Activated T-cell treated with anti-CD3 and anti-CD28 coated beads for 48 hours (primary cell): Measurements from ENCODE around the gene AGMO.

Experiments
- DNase-seq: peaks from one replicate; pipeline ENCODE4 v3.0.0-alpha.2; 2020; ENCODE audit warnings: low read depth

AGMO gene

DNA sequence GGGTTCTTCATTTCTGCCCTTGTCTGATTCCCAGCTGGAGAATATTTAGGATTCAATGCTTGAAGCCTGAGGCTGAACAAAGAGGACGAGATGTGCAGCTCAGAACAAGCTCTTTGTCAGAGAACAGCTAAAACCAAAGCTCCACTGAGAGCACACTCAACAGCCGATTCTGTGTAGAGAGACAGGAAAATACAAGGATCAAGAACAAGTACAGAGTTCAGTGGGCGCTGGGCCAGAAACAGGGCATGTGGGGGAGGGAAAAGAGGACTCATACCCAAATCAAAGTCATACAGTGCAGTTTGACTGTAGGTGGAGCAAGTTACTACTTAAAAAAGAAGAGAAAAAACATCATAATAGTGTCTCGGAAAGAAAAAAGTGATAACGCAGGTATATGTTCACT is at the start of gene AGMO:
TSS of gene AGMO (minus strand) at position 181 of the 400 bp plus-strand sequence.
- no peak for DNase-seq

- no peak for DNase-seq
Observed at GRCh38 chr7:15610503-15610902, 48.7 kb upstream of the AGMO start.

- DNase-seq, result no peak
Observed at GRCh38 chr7:15609287-15609686, 47.5 kb upstream of the AGMO start.

GRCh38 chr7:15607529-15608210 is 45.9 kb upstream of the AGMO start:
- DNase-seq, result no peak

DNA sequence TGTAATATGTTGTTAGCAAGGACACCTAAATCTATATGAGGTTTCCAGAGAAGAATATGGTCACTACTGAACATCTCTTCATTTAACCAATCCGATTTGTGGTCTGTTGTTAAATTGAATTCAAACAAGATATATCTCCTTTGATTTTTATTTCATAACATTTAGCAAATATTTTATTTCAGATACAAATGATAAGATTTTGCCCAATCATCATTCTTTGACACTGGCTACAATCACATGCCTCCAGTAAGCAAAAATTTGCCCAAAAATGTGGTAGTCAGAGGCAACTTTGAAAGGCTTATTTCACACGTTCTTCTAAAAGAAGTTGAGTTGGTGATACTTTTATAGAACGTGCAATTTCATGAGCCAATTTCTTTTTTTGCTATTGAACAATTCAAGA is 44.7 kb upstream of the AGMO start:
- no peak for DNase-seq

DNA sequence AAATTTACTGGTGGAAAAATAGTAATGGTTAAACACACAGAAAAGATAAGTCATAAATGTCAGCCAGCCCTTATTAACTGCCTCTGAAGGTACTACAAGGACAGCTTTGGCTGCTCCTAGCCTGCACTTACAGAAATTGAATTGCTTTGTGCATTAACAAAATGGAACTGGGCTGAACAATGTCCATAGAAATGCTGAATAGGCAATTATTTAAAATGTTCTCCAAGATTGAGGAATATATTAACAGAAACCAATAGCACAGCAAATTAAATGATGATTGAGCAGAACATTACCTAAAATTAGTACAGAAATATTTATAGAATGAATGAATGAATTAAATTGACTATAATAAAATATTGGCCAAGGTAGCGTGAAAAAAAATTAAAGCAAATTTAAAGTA is 42.4 kb upstream of the AGMO start:
- no peak for DNase-seq

DNA sequence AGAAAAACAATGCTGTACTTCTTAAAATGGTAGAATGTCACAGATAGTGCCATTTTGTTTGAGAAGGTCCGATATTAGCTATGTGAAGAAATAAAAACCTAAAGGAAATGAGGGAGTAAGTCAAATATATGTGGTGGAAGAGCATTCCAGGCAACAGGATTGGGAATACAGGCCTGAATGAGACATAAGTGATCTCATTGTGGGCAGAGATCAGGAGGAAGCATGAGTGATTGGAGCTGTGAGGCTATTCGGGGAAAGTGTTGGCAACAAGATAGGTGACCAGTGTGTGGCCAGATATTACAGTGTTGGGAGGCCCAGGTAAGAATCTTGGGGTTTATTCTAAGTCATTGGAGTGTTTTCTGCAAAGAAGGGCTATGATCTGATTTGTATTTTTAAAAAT is 41.3 kb upstream of the AGMO start:
- no peak for DNase-seq

GRCh38 chr7:15602236-15602635 is 40.4 kb upstream of the AGMO start:
- no peak for DNase-seq

DNA sequence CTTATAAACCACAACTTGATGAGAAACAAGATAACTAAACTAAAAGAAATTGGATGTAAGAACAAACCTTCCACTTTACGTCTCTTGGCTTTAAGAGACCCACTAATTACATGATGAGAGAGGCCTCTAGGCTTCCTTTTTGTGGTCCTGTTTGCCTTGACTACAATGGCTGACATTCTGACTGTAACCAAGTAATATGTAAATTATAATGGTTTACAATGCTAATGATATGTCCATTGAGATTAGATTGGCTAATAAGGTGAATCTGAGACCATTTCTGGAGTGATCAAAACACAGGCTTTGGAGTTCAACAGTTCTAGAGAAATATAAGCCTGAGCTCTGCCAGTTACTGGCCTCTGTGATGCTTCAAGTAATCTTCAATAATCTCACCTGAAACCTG is 39.4 kb upstream of the AGMO start:
- DNase-seq, result no peak

GRCh38 chr7:15600298-15600697 is 38.5 kb upstream of the AGMO start:
- DNase-seq, result no peak

GRCh38 chr7:15594461-15594860 is 32.6 kb upstream of the AGMO start:
- DNase-seq, result no peak

DNA sequence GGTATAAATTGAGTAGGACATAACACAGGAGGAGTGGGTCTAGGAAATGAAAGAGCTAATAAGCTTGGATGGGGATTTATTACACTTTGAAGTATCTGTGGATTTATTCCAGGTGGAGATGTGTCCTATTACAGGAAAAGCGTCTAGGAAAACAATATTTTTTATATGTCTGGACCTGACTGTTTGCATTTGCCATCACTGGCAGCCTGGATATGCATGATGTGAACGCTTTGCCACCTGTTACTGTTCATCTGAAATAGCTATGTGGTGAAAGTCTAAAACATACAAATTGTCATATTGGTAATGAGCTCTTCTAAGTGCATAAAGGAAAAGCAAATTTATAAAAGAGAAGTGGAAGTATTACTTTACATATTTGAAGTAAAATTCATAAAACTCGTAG is 31.6 kb upstream of the AGMO start:
- no peak for DNase-seq

- DNase-seq, result no peak
Observed at GRCh38 chr7:15586266-15586665, 24.5 kb upstream of the AGMO start.

DNA sequence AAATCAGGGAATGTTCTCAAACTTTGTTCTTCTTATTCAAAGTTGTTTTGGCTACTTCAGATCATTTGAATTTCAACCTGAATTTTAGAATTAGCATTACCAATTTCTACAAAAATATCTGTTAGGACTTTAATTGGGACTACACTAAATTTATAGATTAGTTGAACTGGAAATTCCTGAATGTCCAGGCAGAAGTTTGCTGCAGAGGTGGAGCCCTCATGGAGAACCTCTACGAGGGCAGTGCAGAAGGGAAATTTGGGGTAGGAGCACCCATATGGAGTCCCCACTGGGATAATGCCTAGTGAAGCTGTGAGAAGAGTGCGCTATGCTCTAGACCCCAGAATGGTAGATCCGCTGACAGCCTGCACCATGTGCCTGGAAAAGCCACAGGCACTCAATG is 22.8 kb upstream of the AGMO start:
- no peak for DNase-seq

DNA sequence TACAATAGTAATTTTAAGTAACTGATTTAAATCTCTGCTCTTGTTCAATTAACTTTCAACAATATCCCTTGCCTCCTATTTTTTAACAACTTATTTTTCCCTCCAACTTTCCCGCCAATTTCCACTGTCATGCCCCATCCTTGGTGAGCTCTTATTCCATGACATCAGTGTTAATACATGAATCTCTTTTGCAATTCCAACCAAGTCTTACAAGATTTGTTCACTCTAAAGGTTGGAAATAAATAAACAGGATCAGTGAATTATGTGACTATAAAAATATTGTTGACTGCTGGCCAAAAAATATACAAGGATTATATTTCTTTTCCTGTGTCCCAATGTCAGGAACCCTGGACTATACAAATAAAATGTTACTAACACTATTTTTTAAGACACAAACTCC is 21.0 kb upstream of the AGMO start:
- DNase-seq, result no peak

DNA sequence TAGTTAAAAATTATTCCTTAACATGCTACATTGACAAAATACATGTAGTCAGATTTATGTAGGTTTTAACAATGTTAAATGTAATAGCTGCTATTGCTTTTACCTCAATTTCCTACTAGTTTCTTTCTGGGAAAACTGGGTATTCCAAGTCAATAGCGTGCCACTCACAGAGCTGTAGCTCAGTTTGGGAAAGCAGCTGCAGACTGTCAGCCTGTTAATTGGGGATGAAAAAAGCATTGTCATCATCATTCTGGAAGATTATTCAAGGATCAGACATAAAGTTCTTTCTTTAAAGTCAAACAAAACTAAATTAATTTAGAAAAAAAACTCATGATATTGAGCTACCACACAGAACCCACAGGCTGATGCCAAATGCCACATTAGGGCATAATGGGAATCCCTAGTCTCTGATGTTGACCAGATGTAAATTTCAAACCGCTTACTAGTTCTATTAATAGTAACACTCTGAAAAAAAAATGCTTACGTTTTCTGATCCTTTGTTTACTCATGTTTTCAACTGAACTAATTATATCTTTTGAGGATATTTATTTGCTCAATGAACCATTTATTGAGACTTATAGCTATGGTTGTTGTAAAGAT is 19.6 kb upstream of the AGMO start:
- no peak for DNase-seq

DNA sequence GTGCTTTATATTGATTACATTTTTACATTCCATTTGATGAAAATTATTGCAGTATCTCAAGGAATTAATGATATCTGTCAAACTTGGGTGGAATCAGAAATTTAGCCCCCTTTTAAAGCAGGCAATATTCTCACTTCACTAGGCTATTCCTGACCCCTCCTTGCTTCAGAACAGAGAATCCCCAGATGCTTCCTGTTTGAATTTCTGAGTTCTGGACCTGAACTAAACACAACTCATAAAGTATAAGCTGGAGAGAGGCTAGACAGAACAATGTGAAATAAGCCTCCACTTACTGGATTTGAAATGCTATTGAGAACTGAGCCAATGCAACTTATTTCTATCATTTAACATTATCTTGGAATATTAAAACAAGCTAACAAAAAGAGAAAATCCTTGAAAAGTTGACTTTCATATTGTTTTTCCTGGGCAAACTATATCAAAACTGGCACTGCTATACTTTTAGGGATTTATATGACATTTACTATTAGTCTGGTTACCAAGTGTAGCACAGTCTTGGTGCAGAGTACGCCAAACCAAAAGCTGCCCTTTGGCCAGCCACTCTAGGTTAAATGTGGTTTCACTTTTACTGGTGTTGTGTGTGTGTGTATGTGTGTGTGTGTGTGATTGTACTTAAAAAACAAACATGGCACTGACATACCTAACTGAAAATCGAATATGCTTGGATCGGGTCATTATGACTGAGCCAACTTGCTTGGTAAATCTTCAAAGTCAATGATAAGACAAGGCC is 19.0 kb upstream of the AGMO start:
- DNase-seq, result no peak

- no peak for DNase-seq
Observed at GRCh38 chr7:15577600-15577999, 15.8 kb upstream of the AGMO start.

GRCh38 chr7:15571301-15571878 is 9.6 kb upstream of the AGMO start:
- no peak for DNase-seq

GRCh38 chr7:15567652-15568051 is 5.8 kb upstream of the AGMO start:
- DNase-seq, result no peak

DNA sequence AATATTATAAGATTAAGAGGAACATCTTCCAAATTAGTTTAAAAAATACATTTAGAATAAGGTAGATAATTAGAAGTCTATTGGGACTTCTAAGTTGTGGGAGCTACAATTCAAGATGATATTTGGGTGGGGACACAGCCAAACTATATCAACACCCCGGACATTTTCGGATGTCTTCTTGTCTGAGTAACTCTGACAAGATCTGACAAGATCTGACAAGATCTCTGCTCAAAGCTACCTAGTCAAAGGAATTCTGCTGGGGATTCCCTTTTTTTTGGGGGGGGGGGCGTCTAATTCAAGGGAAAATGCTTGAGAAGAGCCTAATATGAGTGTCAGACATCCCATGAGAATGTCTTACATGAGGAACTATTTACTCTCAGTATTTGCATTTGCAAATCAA is 5.2 kb upstream of the AGMO start:
- DNase-seq, result no peak

GRCh38 chr7:15566476-15566875 is 4.7 kb upstream of the AGMO start:
- DNase-seq, result no peak

GRCh38 chr7:15560968-15561367 is 847 bp downstream of the AGMO start:
- DNase-seq, result no peak
